Suppressor macrophage treated with lipopolysaccharide for 4 hours (primary cell): ENCODE data around the gene CEP170B.

Source experiments
- DNase-seq: peaks from one replicate; pipeline ENCODE4 v3.0.0-alpha.2; 2020

The CEP170B gene

GRCh38 chr14:104868060-104868740 lies 3.1 kb downstream of the CEP170B start:
- no peak for DNase-seq

- no peak for DNase-seq
Measured at GRCh38 chr14:104868811-104869572, 3.9 kb downstream of the CEP170B start.

GRCh38 chr14:104869669-104870367 lies 4.8 kb downstream of the CEP170B start:
- DNase-seq: no peak

GRCh38 chr14:104870368-104871144 lies 5.5 kb downstream of the CEP170B start:
- DNase-seq: peak; percentile 37

- no peak for DNase-seq
Measured at GRCh38 chr14:104871145-104871655, 6.1 kb downstream of the CEP170B start.

- no peak for DNase-seq
Measured at GRCh38 chr14:104871656-104872468, 6.8 kb downstream of the CEP170B start.

- peak; percentile 62 for DNase-seq
Measured at GRCh38 chr14:104872469-104873341, 7.6 kb downstream of the CEP170B start.

GRCh38 chr14:104873380-104874055 lies 8.4 kb downstream of the CEP170B start:
- DNase-seq: no peak

- DNase-seq: no peak
Measured at GRCh38 chr14:104874110-104874531, 9.1 kb downstream of the CEP170B start.

GRCh38 chr14:104874571-104875411 lies 9.7 kb downstream of the CEP170B start:
- no peak for DNase-seq

GRCh38 chr14:104875412-104875751 lies 10.3 kb downstream of the CEP170B start:
- no peak for DNase-seq

- no peak for DNase-seq
Measured at GRCh38 chr14:104875811-104876210, 10.7 kb downstream of the CEP170B start.

- DNase-seq: peak; percentile 47
Measured at GRCh38 chr14:104876251-104876699, 11.2 kb downstream of the CEP170B start.

GRCh38 chr14:104877066-104877805 lies 12.2 kb downstream of the CEP170B start:
- no peak for DNase-seq

GRCh38 chr14:104877806-104878550 lies 12.9 kb downstream of the CEP170B start:
- DNase-seq: no peak

GRCh38 chr14:104878582-104878981 lies 13.5 kb downstream of the CEP170B start:
- DNase-seq: no peak

- DNase-seq: no peak
Measured at GRCh38 chr14:104879201-104879982, 14.3 kb downstream of the CEP170B start.
